Ascending aorta (tissue), 2 donors: ENCODE measurements around the gene SLC35A3. TPM values are rescaled to one million over a fixed set of nuclear protein-coding genes. Genes with fewer than 3 reads are reported as not detected.

Source experiments
- DNase-seq, 2 donors: peaks; one replicate each; pipeline ENCODE4 v3.0.0-alpha.2; 2019; ENCODE audit warnings: low spot score in 2 of 2
- H3K27ac ChIP-seq, 2 donors: fragments of 200-600 bp; sonication (generic); one replicate each; pipeline ENCODE4 v1.5.1; 2016 to 2017; ENCODE audit warnings: mild to moderate bottlenecking in 1 of 2
- H3K27me3 ChIP-seq: fragments of 200-600 bp; sonication (generic); one replicate; pipeline ENCODE4 v1.5.1; 2017
- H3K36me3 ChIP-seq, 2 donors: fragments of 200-600 bp; sonication (generic); one replicate each; pipeline ENCODE4 v1.5.1; 2016
- H3K4me1 ChIP-seq, 2 donors: fragments of 200-600 bp; sonication (generic); one replicate each; pipeline ENCODE4 v1.5.1; 2016 to 2017; ENCODE audit warnings: mild to moderate bottlenecking in 1 of 2
- H3K4me3 ChIP-seq, 2 donors: fragments of 200-600 bp; sonication (generic); one replicate each; pipeline ENCODE4 v1.5.1; 2016 to 2017; ENCODE audit warnings: mild to moderate bottlenecking in 1 of 2
- H3K9me3 ChIP-seq, 2 donors: fragments of 200-600 bp; sonication (generic); one replicate each; pipeline ENCODE4 v1.5.1; 2016
- CTCF ChIP-seq, 3 experiments: fragments of 200-600 bp in 2 of 3; fragments of 450-650 bp in 1 of 3; sonication (generic) in 2 of 3; IDR thresholded peaks; one replicate each; pipeline ENCODE4 v1.5.1; 2016 to 2019; ENCODE audit warnings: antibody characterized with exemption in 3 of 3, mild to moderate bottlenecking in 1 of 3, moderate library complexity in 1 of 3
- intact Hi-C: fragments of 100-400 bp; cut with DNase I; formaldehyde crosslinking; loops from one replicate; pipeline ENCODE4 v1.15.1; 2023
- total RNA-seq: library from RNA; depleted of rRNA; stranded (reverse); fragments of >200 nt; gene quantifications from one replicate; pipeline ENCODE4 v1.1.0, GENCODE V29; 2016

SLC35A3 gene
- total RNA-seq, 1 donor from 2014 or later = 8.4 TPM

GRCh38 chr1:99943223-99943794 lies 26.5 kb upstream of the SLC35A3 start:
- no peak for TF ChIP-seq CTCF (IDR thresholded peaks at IDR 0.05)
- no peaks in the 10 kb centered on the region for H3K27me3 ChIP-seq
- H3K4me1 ChIP-seq = peaks cover 0 to 4% of the 10 kb centered on the region in 2 donors
- H3K36me3 ChIP-seq = no peaks in the 10 kb centered on the region
- DNase-seq = no peak
- no peak overlapping the region for H3K27ac ChIP-seq
- H3K9me3 ChIP-seq = no peaks in the 10 kb centered on the region
- H3K4me3 ChIP-seq = no peak overlapping the region
- intact Hi-C loops = no loop called here

GRCh38 chr1:99944192-99944591 lies 25.6 kb upstream of the SLC35A3 start:
- Histone ChIP-seq H3K27ac (no peak overlapping the region), H3K9me3 (no peaks in the 10 kb centered on the region), H3K4me3 (no peak overlapping the region), H3K4me1 (peaks cover 0 to 4% of the 10 kb centered on the region in 2 donors), H3K27me3 (no peaks in the 10 kb centered on the region), H3K36me3 (no peaks in the 10 kb centered on the region)
- intact Hi-C loops = no loop called here
- DNase-seq = no peak
- no peak for TF ChIP-seq CTCF (IDR thresholded peaks at IDR 0.05)

- no peak for DNase-seq
- H3K9me3 ChIP-seq = no peaks in the 10 kb centered on the region
- intact Hi-C loops = no loop called here
- TF ChIP-seq CTCF (IDR thresholded peaks at IDR 0.05) = no peak
- H3K4me3 ChIP-seq = no peak overlapping the region
- H3K36me3 ChIP-seq = no peaks in the 10 kb centered on the region
- H3K4me1 ChIP-seq = peaks cover 0 to 4% of the 10 kb centered on the region in 2 donors
- no peak overlapping the region for H3K27ac ChIP-seq
- H3K27me3 ChIP-seq = no peaks in the 10 kb centered on the region
Measured at GRCh38 chr1:99945174-99945573, 24.6 kb upstream of the SLC35A3 start.

GRCh38 chr1:99950486-99950885 lies 19.3 kb upstream of the SLC35A3 start:
- no peaks in the 10 kb centered on the region for H3K36me3 ChIP-seq
- intact Hi-C loops = no loop called here
- H3K27ac ChIP-seq = no peak overlapping the region
- H3K4me3 ChIP-seq = no peak overlapping the region
- no peaks in the 10 kb centered on the region for H3K4me1 ChIP-seq
- no peak for DNase-seq
- no peak for TF ChIP-seq CTCF (IDR thresholded peaks at IDR 0.05)
- H3K9me3 ChIP-seq = no peaks in the 10 kb centered on the region
- no peaks in the 10 kb centered on the region for H3K27me3 ChIP-seq

- H3K4me3 ChIP-seq = no peak overlapping the region
- no peaks in the 10 kb centered on the region for H3K9me3 ChIP-seq
- H3K27ac ChIP-seq = no peak overlapping the region
- H3K36me3 ChIP-seq = no peaks in the 10 kb centered on the region
- no peak for DNase-seq
- H3K4me1 ChIP-seq = no peaks in the 10 kb centered on the region
- H3K27me3 ChIP-seq = no peaks in the 10 kb centered on the region
- intact Hi-C loops = no loop called here
- TF ChIP-seq CTCF (IDR thresholded peaks at IDR 0.05) = no peak
Measured at GRCh38 chr1:99952522-99952921, 17.3 kb upstream of the SLC35A3 start.

GRCh38 chr1:99955375-99955774 lies 14.4 kb upstream of the SLC35A3 start:
- Histone ChIP-seq H3K9me3 (no peaks in the 10 kb centered on the region), H3K27ac (no peak overlapping the region), H3K4me1 (no peaks in the 10 kb centered on the region), H3K36me3 (no peaks in the 10 kb centered on the region), H3K4me3 (no peak overlapping the region), H3K27me3 (no peaks in the 10 kb centered on the region)
- intact Hi-C loops = no loop called here
- TF ChIP-seq CTCF (IDR thresholded peaks at IDR 0.05) = no peak
- no peak for DNase-seq
